Nucleus accumbens (tissue), 56 donors: ENCODE results near the gene ARMC2.
A peak's percentile ranks its signal among the peaks of the same experiment; 100 is the strongest.

Experiments
- DNase-seq, 56 donors: peaks; one replicate each; lab custom pipeline; 2025; lab: John Stamatoyannopoulos, UW

Gene ARMC2

DNA sequence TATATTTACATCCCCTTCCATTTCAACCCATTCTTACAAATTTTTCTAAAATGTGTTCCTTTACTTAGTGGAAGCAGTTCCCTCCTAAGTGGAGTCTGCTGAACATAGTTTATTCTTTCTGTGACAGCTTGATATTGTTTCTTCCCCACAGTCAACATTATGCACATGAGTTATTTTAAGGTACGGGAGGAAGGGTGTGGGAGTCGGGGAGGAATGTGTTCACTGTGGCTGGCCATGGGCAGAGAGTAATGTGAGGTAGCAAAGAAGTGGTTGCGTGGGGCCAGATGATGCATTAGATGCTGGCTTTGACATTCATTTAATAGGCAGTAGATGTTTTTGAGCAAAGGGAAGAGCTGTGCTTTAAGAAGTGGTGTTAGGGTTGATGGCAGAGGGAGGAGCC lies 98.5 kb downstream of the ARMC2 start:
- DNase-seq = no peak

- no peak for DNase-seq
These were observed 99.1 kb downstream of the ARMC2 start for GRCh38 chr6:108947114-108947854.

DNA sequence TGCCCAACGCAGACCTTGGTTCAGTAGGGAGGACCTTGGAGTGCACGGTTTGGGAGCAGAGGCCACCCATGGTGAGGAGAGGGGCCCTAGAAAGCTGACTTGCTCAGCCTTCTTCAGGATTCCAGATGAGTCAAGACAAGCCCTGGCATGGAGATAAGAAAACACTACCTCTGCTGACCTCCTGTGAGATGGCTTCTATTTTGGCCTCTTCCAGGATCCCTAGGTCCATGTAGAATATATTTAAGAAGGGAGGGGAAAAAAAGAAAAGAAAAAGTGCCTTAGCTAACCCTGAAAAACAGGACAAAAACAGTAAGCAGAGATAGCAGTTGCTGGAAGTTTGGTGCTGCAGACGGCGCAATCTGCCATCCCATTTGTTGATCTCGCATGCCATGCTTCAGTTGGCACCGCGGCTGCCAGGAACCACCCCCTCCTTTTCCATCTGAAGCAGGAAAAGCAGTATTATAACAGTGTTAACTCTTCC lies 100.0 kb downstream of the ARMC2 start:
- DNase-seq = peak in 22 of 56 donors; percentile 4 to 67 (median 17)

GRCh38 chr6:108951351-108951953 lies 103.2 kb downstream of the ARMC2 start:
- DNase-seq = no peak

- DNase-seq = no peak
These were observed 104.7 kb downstream of the ARMC2 start for GRCh38 chr6:108952776-108953486.

- no peak for DNase-seq
These were observed 105.5 kb downstream of the ARMC2 start for GRCh38 chr6:108953681-108954080.

DNA sequence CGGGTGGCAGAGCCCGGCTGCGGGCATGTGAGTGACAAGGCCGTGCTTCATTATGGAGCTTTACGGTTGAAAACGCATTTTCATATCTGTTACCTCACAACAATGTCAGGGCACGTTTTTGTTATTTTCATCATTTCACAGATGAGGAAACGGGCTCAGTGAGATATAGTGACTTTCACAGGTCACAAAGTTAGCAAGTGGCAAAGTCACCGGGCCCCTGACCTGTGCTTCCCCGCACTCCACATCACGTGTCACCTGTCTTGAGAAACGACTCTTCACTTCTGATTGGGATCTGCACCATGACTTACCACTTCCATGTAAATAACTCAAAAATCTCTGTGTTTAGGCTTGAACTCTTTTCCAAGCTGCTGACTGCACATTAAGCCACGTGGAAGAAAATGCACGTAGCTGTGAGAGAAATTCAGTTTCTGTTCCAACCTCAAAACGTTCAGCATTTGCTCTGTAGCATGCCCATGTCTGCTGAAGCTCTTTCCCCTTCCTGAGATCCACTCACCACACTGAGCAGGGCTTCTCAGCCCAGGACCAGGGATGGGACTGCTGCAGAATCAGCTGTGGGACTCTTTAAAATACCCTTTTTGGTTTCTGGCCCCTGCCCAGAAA lies 107.2 kb downstream of the ARMC2 start:
- DNase-seq = no peak

DNA sequence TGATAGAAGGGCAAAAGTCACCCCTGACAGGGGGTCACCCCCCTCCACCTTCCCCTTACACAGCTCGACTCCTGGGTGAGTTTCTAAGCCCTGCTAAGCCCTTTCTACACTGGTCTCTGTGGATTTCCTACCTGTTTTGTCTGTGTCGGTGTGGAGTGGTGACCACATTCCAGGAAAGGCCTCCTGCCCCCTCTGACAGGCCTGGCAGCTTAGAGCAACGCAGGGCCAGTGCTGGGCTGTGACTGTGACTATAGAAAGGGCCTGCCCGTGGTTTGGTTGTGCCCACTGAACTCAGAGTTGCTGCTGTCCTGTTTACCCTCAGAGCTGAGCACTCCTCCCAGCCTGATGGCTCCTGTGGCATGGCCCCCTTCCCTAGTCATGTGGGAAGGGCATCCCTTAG lies 109.0 kb downstream of the ARMC2 start:
- DNase-seq = no peak

DNA sequence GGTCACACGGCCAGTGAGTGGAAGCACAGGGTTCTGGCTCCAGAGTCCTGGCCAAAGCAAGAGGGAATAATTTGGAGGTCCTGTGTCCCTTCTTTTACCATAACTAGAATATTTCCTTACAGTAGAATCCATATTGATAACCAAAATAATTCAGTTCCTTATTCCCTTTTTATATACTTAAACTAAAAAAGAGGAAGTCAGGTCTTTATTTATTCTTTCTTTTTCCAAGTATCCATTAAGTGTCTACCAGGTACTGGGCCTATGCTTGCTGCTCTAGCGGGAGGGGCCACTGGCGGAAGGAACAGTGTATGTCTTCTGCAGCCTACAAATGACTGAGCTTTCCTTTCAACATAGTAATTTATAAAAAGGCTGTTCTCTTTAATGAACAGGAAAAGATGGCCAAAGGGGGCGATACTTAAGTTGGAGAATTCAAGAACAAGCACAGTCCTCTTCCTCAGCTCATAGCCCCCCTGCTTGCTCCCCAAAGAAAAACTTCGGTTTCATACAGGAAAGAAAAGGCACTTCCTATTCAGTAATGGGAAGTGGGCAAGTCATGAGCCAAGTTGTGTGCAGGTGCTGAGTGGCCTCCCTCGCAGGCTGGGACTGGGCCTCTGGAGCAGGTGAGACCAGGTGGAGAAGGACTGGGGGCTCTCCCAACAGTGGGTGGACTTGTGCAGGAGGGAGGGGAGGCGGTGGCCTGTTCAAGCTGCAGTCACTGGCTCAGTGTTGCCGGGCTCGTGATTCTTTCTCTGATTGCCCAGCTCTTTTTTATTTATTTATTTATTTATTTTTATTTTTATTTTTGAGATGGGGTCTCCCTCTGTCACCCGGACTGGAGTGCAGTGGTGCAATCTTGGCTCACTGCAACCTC lies 110.9 kb downstream of the ARMC2 start:
- DNase-seq = no peak

- no peak for DNase-seq
These were observed 111.9 kb downstream of the ARMC2 start for GRCh38 chr6:108959972-108960582.

DNA sequence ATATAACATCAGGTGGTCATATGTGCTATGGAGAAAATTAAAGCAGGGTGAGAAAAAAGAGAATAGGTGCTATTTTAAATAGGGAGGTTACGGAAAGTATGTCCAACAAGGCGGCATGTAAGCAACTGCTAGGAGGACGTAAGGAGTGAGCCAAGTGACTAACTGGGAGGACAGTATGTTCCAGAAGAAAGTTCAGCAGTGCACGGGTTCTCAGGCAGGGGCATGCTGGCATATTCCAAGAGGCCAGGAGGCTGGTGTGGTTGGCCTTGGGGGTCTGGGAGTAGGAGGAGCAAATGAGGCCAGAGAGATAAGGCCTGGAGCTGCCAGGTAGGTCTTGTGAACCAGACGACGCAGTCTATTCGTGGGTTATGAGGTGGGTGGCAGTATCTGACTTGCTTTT lies 112.4 kb downstream of the ARMC2 start:
- no peak for DNase-seq

- no peak for DNase-seq
These were observed 112.9 kb downstream of the ARMC2 start for GRCh38 chr6:108961077-108961476.

DNA sequence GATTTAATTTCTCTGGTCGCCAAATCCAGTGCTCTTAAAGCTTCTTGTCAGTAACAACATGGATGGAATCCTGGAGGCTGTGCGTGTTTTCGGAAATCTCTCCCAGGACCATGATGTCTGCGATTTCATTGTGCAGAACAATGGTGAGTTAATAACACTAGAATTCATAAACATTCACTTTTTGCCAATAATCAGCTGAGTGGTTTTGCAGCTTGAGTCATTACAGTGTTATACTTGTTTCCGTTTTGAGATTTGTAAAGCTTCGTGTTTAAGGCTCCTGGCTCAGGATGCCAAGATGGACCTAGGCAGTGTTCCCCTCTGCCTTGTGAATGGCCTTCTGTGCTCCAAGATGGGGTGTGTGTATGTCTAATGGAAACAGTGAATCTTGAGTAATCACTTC lies 113.8 kb downstream of the ARMC2 start:
- DNase-seq = no peak

DNA sequence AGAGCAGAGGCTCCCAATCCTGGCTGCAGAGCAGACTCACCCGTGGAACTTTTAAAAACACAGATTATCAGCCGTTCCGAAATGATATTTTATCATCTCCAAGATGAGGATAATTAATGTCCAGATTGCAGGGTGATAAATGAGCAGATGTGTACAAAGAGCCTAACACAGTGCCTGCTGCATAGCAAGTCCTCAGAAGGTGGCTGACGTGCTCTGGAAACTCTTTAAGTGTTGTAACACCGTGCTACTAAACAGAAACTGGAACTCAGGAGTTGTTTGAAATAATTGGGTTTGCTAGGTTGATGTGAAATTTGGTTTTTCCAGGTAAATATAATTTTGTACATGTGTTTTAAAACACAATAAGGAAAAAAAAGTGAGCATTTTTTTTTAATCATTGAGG lies 118.0 kb downstream of the ARMC2 start:
- DNase-seq = no peak

DNA sequence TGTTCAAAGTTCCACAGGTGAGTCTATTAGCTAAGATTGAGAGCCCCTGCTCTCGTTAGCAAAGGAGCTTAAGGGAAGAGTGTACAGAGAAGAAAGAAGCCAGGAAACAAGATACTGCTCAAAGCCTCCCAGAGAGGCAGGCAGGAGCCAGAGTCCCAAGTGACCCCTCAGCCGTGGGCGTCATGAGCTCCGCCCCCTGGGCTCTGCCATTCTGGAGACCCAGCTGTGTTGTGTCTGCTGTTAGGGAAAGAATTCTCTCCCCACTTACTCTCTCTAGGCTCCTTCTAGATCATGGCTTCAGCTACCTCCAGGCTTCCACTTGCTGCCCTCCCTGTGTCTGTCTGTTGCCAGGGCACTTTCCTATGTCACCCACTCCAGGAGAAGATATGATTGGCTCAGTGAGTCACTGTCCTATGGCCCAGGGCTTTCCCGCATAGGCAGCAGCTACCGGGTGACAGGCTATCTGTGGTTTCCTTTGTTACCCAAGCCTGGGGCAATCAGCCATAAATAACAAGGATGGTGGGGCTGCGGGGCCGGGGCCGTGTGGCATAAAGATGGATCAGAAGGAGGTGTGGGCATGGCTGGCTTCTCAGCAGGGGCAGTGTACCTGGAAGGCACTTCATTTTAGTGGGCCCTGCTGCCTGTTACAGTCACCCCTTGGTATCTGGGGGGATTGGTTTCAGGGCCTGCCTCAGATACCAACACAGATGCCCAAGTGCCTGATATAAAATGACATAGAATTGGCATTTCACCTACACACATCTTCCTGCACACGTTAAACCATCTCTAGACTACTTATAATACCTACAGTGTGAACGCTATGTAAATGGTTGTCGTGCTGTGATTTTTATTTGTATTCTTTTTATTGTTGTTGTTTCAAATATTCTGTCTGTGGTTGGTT lies 118.9 kb downstream of the ARMC2 start:
- DNase-seq = no peak

DNA sequence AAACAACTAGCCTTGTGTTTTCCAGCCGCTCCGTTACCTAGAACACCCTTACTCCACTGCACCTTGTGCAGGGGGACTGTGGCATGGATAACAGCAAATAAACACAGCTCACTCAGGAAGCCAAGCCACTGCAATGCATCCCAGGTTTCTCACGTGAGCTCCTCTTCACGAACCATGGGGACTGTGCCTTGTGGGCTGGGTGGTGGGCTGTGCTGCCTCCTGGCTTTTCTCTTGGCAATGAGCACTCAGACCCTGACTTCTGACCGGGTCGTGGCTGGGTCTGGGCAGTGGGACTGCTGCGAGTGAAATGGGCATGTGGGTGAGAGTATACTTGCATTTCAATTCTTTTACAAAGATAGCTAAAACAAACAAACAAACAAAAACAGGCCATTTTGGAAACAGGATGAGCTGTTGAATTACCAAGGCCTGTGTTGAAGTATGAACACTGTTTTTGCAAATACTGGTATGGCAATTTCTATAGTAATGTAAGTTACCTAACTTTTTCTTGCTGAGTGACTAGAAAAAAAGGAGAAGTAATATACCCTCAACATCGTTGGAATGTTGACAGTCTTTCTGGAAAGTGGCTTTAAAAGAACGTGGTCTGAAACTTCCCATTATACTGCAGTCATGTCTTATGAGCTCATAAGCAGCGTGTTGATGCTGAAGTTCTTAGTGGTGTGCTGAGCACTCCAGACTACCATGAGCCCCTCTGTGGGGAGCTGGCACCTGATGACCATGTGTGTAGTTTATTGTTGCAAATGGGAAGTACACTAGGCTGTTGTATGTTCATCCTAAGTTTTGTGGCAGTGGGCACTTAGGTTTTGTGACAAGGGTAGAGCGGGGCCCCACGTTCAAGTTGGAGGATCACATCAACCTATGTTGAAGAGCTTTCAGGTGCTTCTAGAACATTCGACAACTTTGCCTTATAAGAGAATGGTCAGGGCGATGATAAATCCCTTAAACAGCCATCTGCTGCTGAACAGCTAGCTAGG lies 120.4 kb downstream of the ARMC2 start:
- no peak for DNase-seq

- DNase-seq = no peak
These were observed 121.6 kb downstream of the ARMC2 start for GRCh38 chr6:108969776-108970175.
